Progenitor cell of endocrine pancreas (in vitro differentiated cells): ENCODE data around the gene NUP35. TPM values are rescaled to one million over a fixed set of nuclear protein-coding genes. Genes with fewer than 3 reads are reported as not detected.
A peak's percentile ranks its signal among the peaks of the same experiment; 100 is the strongest.

Experiments used
- DNase-seq: peaks from one replicate; pipeline ENCODE4 v3.0.0; 2021; ENCODE audit warnings: low spot score; ENCODE audit not compliant: unreplicated experiment
- H3K27ac Mint-ChIP-seq: 2 replicates; pipeline ENCODE4 v1.8.0; 2021; ENCODE audit warnings: mild to moderate bottlenecking, moderate library complexity, mixed read lengths
- H3K27me3 Mint-ChIP-seq: 2 replicates; pipeline ENCODE4 v1.8.0; 2021; ENCODE audit warnings: mixed read lengths
- H3K36me3 Mint-ChIP-seq: 2 replicates; pipeline ENCODE4 v1.8.0; 2022; ENCODE audit warnings: mixed read lengths; ENCODE audit not compliant: insufficient read depth
- H3K4me1 Mint-ChIP-seq: 2 replicates; pipeline ENCODE4 v1.8.0; 2021; ENCODE audit warnings: low read depth, mixed read lengths
- H3K4me3 Mint-ChIP-seq: 2 replicates; pipeline ENCODE4 v1.8.0; 2021; ENCODE audit warnings: low read depth, mild to moderate bottlenecking, moderate library complexity, mixed read lengths
- H3K9me3 Mint-ChIP-seq: 2 replicates; pipeline ENCODE4 v1.8.0; 2021; ENCODE audit warnings: low read depth, mixed read lengths
- total RNA-seq: library from RNA; stranded (reverse); gene quantifications from 2 replicates; pipeline ENCODE4 v1.2.1, GENCODE V29; 2021
- TF ChIP-seq, protein P1 (sequence below): fragments of 200-600 bp; sonication (generic); IDR thresholded peaks from one replicate; pipeline ENCODE4 v1.5.0; 2021; ENCODE audit warnings: antibody characterized with exemption, mild to moderate bottlenecking; ENCODE audit not compliant: unreplicated experiment

Gene NUP35
- total RNA-seq, 1 donor from 2014 or later: 18.1 TPM

DNA sequence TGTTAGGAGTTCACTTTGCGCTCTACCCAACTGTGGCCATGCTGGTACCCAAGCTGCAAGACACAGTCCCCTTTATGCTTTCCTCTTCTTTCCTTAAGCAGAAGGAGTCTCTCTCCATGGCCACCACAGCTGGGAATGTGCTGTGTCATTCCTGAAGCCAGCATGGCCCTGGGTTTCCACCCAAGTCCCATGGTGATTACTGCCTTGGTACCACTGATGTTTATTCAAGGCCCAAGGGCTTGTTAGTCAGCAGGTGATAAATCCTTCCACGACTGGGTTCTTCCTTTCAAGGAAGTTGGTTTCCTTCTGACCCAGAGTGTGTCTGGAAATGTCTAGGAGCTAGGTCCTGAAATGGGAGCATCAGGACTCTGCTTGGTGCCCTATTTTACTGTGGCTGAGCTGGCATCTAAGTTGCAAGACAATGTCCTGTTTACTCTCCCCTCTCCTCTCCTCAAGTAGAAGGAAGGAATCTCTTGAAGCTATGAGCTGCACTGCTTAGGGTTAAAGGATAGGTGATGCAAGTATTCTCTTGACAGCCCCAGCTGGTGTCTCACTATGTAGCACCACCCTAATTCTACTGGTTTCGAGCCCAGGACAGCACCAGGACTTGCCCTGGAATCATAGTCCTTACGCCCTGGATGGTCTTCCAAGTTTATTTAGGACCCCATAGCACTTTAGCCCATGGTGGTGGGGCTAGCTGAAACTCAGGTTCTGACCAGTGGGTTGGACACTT lies 18.7 kb upstream of the NUP35 start:
- H3K36me3 Mint-ChIP-seq: no peaks in the 10 kb centered on the region
- H3K27me3 Mint-ChIP-seq: no peaks in the 10 kb centered on the region
- no peak for DNase-seq

GRCh38 chr2:183112577-183112976 lies 11.7 kb upstream of the NUP35 start:
- Mint-ChIP-seq H3K36me3 (no peaks in the 10 kb centered on the region), H3K27me3 (no peaks in the 10 kb centered on the region), H3K9me3 (no peaks in the 10 kb centered on the region), H3K4me3 (no peak overlapping the region), H3K27ac (no peak overlapping the region), H3K4me1 (peaks cover 3% of the 10 kb centered on the region)
- TF ChIP-seq, protein P1, sequence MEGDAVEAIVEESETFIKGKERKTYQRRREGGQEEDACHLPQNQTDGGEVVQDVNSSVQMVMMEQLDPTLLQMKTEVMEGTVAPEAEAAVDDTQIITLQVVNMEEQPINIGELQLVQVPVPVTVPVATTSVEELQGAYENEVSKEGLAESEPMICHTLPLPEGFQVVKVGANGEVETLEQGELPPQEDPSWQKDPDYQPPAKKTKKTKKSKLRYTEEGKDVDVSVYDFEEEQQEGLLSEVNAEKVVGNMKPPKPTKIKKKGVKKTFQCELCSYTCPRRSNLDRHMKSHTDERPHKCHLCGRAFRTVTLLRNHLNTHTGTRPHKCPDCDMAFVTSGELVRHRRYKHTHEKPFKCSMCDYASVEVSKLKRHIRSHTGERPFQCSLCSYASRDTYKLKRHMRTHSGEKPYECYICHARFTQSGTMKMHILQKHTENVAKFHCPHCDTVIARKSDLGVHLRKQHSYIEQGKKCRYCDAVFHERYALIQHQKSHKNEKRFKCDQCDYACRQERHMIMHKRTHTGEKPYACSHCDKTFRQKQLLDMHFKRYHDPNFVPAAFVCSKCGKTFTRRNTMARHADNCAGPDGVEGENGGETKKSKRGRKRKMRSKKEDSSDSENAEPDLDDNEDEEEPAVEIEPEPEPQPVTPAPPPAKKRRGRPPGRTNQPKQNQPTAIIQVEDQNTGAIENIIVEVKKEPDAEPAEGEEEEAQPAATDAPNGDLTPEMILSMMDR: no peak
- DNase-seq: no peak

More for the DNA sequence above, 18.7 kb upstream of the NUP35 start:
- no peaks in the 10 kb centered on the region for H3K9me3 Mint-ChIP-seq
- H3K4me3 Mint-ChIP-seq: no peak overlapping the region
- TF ChIP-seq, protein P1: no peak
- H3K27ac Mint-ChIP-seq: no peak overlapping the region
- H3K4me1 Mint-ChIP-seq: no peaks in the 10 kb centered on the region

DNA sequence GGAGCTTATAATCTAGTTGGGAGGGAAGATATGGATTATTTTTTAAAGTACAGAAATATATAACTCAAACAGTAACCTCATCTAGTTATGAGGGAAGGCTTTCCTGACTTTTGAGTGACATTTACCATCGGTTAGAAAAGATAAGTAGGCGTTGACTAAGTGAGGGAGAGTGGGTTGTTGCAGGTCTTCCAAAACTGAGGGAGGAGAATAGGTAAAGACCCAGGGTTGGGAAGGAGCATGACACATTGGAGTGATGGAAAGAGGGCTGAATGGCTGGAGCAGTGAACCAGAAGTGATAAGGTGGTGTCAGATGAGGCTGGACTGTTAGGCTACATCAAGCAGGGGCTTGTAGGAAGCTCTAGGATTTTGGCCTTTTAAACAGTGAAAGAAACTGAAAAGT lies 10.6 kb upstream of the NUP35 start:
- Mint-ChIP-seq H3K9me3 (no peaks in the 10 kb centered on the region), H3K27me3 (no peaks in the 10 kb centered on the region), H3K36me3 (no peaks in the 10 kb centered on the region), H3K4me1 (peaks cover 3% of the 10 kb centered on the region), H3K27ac (no peak overlapping the region), H3K4me3 (no peak overlapping the region)
- DNase-seq: no peak
- TF ChIP-seq, protein P1: no peak

- H3K9me3 Mint-ChIP-seq: no peaks in the 10 kb centered on the region
- TF ChIP-seq, protein P1: no peak
- H3K4me3 Mint-ChIP-seq: no peak overlapping the region
- peaks cover 3% of the 10 kb centered on the region for H3K4me1 Mint-ChIP-seq
- peaks cover 4% of the 10 kb centered on the region for H3K27me3 Mint-ChIP-seq
- H3K36me3 Mint-ChIP-seq: no peaks in the 10 kb centered on the region
- peak overlapping the region; percentile 26 for H3K27ac Mint-ChIP-seq
- DNase-seq: no peak
These were observed 7.0 kb upstream of the NUP35 start for GRCh38 chr2:183117226-183117625.

DNA sequence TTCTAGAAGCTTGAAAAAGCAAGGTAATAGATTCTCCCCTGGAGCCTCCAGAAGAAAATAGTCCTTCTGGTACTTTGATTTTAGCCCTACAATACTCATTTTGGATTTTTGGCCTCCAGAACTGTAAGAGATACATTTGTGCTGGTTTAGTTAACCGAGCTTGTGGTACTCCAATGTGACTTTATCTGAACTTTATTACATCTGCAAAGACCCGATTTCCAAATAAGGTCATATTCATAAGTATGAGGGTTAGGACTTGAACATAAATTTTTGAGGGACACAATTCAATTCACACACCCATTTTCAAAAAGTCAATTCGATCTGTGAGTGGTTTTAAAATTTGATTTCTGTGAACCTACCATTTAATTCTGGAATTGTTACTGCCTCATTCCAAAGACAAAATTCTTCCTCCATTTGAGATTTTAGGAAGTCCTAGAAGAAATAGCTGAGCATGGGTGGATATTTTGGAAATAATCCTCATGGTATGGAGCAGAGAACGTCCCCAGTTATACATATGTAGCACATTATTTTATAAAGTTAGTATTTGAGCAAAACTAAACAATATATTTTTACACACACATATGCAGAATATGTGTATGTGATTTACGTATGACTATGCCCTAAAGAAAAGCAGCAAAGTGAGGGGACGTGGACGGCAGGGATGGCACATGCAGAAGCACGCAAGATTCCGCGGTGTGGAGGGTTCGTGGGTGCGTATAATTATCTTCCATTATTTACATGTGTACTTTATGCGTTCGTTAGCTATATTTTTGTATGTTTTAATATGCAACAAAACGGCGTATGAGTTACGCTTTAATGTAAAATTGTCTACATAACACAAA lies 905 bp upstream of the NUP35 start:
- DNase-seq: no peak
- peaks cover 12% of the 10 kb centered on the region for H3K4me1 Mint-ChIP-seq
- no peaks in the 10 kb centered on the region for H3K36me3 Mint-ChIP-seq
- TF ChIP-seq, protein P1: no peak
- peaks cover 4% of the 10 kb centered on the region for H3K27me3 Mint-ChIP-seq
- peak overlapping the region; percentile 93 for H3K4me3 Mint-ChIP-seq
- H3K9me3 Mint-ChIP-seq: no peaks in the 10 kb centered on the region
- peak overlapping the region; percentile 99 for H3K27ac Mint-ChIP-seq
